Measurements from ENCODE around the gene SUV39H1.
"Not testable (repeated sequence)": the region's sequence is repeated elsewhere in the genome, so short reads cannot be mapped to it uniquely, and the experiment has no call there.

Gene SUV39H1

DNA sequence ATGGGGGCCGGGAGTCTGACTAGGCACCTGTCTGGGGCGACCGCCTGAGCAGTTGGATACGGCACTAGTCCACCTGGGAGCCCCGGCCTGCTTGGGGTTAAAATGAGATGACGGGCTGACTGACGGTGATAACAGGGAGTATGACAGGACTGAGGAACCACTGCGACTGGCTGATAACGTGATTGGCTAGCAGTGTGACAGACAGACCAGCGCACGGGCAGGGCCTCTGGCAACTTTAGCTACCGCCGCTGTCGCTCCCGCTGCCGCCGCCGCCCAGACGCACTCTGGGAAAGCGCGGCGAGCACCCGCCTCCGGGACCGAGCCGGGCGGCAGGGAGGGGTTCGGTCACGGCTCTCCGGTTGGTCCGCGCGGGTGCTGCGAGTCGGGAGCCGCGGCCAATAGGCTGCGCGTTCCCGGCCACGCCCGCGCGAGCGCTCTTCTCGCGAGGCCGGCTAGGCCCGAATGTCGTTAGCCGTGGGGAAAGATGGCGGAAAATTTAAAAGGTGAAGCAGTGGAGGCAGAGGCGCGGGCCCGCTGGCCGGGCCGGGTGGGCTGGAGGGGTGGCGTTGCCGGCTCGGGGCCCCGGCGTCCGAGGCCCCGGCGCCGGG, at the start of gene SUV39H1:
TSS of gene SUV39H1 (plus strand) at position 434 of the 608 bp plus-strand sequence. CDS start at position 485, 51 bp downstream.
- DNase-seq, result peak; percentile 83

DNA sequence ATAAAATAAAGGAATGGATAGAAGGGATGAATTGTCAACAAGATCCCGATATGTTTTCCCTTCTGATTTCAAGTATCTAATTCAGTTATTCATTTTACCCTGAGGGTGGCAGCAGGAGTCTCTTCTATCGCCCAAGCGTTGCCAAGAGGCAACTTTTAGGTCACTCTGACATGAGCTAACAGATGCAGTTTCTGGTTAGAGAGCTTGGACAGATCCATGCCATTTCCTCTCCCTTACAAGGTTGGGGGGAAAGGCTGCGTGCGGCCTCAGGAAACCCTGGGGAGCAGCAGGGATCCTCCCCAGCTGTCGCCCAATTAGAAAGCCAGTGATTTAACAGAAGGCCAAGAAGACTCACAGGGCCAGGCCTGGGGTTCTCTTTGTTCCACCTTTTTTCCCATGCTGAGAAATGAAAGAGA, 48.2 kb upstream of the SUV39H1 start:
- no peak for DNase-seq

DNA sequence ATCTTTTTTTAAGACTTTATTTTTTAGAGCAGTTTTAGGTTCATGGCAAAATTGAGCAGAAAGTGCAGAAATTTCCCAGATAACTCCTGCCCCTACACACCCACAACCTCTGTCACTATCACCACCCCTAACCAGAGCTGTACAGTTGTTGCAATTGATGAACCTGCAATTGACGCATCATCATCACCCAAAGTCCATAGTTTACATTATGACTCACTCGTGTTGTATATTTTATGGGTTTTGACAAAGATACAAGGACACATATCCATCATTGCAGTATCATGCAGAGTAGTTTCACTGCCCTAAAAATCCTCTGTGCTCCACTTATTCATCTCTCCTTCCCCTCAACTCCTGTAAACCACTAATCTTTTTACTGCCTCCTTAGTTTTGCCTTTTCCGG, 47.4 kb upstream of the SUV39H1 start:
- no peak for DNase-seq

DNA sequence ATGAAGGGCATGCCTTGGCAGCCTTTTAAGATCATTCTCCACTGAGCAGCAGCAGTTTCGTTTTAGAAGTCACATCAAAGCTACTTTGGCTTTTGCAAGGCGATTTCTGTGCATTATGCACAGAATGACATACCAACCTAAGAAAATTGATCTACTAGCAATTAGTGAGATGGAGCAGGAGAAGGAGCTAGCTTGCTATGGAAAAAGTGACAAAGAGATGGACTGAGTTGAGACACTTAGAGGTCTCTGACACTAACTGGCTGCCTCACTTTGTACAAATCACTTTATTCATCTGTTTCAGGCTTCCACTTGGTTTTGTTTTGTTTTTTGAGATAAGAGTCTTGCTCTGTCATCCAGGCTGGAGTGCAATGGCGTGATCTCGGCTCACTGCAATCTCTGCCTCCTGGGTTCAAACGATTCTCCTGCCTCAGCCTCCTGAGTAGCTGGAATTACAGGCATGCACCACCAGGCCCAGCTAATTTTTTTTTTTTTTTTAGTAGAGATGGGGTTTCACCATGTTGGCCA, 44.4 kb upstream of the SUV39H1 start:
- not testable (repeated sequence) for DNase-seq

- DNase-seq, result not testable (repeated sequence)
These were observed 41.8 kb upstream of the SUV39H1 start for GRCh38 chrX:48654746-48655145.

DNA sequence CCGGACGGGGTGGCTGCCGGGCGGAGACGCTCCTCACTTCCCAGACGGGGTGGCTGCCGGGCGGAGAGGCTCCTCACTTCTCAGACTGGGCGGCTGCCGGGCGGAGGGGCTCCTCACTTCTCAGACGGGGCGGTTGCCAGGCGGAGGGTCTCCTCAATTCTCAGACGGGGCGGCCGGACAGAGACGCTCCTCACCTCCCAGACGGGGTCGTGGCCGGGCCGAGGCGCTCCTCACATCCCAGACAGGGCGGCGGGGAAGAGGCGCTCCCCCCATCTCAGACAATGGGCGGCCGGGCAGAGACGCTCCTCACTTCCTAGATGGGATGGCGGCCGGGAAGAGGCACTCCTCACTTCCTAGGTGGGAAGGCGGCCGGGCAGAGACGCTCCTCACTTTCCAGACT, 36.8 kb upstream of the SUV39H1 start:
- DNase-seq, result not testable (repeated sequence)

DNA sequence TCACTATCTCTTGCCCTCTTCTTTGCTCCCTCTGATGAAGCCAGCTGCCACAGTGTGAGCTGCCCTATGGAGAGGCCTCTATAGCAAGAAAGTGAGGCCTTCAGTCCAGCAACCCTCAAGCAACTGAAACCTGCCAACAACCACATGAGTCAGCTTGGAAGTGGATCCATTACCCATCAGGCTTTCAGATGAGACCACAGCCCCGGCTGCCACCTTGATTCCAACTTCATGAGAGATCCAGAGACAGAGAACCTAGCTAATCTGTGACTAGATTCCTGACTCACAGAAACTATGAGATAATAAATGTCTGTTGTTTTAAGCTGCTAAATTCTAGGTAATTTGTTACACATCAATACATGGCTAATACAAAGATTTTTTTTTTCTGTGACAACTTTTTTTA, 33.3 kb upstream of the SUV39H1 start:
- DNase-seq, result no peak

DNA sequence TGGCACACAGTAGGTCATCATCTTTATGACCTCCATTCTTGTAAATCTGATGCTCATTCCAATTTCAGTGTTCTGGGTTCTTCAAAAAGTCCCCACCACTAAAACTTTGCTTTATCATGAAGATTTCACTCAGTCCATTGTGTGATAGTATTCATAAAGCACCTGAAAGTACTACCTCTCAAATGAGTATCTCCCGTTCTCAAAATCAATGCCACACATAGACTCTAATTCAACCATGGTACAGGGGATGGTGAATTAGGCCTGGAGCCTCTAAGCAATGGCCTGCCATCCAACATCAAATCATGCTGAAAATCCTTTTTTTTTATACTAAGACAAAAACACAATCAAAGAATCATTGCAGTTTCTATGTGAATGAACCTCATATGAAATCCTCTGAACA, 32.4 kb upstream of the SUV39H1 start:
- DNase-seq, result no peak

GRCh38 chrX:48665991-48666390, 30.5 kb upstream of the SUV39H1 start:
- no peak for DNase-seq

DNA sequence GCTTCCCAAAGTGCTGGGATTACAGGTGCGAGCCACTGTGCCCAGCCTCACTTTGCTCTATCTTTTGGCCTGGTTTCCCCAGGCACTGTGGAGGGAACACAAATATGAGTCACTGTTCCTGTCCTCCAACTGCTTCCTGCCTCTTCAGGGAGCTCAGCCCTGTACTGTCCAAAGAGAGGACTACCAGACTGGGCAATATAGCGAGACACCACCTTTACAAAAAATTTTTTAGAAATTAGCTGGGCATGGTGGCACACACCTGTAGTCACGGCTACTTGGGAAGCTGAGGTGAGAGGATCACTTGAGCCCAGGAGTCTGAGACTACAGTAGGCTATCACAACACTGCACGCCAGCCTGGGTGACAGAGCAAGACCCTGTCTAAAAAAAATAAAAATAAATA, 29.9 kb upstream of the SUV39H1 start:
- no peak for DNase-seq

- DNase-seq, result no peak
These were observed 29.0 kb upstream of the SUV39H1 start for GRCh38 chrX:48667509-48667908.

GRCh38 chrX:48668187-48668586, 28.3 kb upstream of the SUV39H1 start:
- DNase-seq, result not testable (repeated sequence)

- DNase-seq, result peak; percentile 85
These were observed 20.2 kb upstream of the SUV39H1 start for GRCh38 chrX:48676106-48676892.

DNA sequence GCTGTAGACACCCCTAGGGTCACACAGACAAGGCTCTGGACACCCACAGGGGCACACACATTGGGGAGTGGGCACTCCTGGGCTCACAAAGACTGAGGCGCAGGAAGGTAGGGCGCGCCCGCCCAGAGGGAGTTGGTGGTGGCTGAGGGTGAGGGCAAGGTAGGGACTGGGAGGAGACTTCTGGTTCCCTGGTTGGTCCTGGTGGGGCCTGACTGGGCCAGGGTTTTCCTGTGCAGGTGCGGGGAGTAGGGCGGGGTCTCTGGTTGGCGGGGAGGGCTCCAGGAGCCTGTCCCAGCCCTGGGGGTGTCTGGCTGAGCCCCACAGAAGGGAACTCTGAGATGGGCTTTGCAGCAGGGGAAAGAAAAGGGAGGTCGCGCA, 19.7 kb upstream of the SUV39H1 start:
- no peak for DNase-seq

DNA sequence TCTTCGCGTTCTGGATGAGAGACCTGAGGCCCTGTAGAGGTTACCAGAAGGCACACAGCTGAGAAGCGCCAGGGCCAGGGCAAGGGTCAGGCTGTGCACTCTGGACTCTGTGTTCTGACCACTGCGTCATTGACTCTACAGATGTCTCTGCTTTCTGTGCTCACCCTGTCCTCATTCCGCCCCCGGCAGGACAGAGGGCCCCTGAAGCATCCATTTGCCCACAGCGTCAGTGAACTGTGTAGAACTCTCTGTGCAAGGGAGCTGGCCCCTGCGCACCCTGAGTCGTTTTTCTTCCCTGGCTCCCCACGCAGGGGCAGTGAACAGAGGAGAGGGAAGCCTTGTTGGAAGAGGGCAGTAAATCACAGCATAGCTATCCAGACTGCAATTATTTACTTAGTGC, 19.0 kb upstream of the SUV39H1 start:
- DNase-seq, result no peak

GRCh38 chrX:48680467-48680866, 16.1 kb upstream of the SUV39H1 start:
- peak; percentile 47 for DNase-seq

DNA sequence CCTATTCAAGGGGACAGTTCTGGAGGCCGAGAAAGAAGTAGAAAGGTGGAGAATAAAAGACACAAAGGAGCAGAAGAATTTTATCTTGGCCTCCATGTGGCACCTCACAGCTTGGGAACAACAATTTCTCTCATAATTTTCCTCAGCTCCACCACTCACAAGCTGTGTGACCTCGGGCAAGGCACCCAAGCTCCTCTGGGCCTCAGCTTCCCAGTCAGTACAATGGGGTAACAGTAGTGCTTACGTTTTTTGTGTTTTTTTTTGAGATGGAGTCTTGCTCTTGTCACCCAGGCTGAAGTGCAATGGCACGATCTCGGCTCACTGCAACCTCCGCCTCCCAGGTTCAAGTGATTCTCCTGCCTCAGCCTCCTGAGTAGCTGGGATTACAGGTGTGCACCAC, 15.6 kb upstream of the SUV39H1 start:
- not testable (repeated sequence) for DNase-seq

- no peak for DNase-seq
These were observed 14.9 kb upstream of the SUV39H1 start for GRCh38 chrX:48681539-48682183.

DNA sequence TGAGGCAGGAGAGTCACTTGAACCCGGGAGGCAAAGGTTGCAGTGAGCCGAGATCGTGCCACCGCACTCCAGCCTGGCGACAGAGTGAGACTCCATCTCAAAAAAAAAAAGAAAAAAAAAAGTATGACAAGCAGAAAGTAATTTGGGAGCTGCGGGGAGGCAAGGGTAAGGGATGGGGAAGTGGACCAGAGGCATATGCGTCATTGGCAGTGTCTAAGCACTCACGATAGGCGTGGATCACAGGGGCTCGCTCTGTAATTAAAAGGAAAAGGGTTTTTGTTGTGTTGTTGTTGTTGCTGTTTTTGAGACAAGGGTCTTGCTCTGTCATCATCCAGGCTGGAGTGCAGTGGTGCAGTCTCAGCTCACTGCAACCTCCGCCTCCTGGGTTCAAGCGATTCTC, 13.7 kb upstream of the SUV39H1 start:
- not testable (repeated sequence) for DNase-seq

DNA sequence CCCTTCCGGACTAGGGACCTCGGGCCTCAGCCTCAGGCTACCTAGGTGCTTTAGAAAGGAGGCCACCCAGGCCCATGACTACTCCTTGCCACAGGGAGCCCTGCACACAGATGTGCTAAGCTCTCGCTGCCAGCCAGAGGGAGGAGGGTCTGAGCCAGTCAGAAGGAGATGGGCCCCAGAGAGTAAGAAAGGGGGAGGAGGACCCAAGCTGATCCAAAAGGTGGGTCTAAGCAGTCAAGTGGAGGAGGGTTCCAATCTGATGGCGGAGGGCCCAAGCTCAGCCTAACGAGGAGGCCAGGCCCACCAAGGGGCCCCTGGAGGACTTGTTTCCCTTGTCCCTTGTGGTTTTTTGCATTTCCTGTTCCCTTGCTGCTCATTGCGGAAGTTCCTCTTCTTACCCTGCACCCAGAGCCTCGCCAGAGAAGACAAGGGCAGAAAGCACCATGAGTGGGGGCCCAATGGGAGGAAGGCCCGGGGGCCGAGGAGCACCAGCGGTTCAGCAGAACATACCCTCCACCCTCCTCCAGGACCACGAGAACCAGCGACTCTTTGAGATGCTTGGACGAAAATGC, 13.0 kb upstream of the SUV39H1 start, which contains the start of gene WAS:
TSS of gene WAS (plus strand) at position 389 of the 572 bp plus-strand sequence. CDS start at position 444, 55 bp downstream.
- DNase-seq, result peak; percentile 41

DNA sequence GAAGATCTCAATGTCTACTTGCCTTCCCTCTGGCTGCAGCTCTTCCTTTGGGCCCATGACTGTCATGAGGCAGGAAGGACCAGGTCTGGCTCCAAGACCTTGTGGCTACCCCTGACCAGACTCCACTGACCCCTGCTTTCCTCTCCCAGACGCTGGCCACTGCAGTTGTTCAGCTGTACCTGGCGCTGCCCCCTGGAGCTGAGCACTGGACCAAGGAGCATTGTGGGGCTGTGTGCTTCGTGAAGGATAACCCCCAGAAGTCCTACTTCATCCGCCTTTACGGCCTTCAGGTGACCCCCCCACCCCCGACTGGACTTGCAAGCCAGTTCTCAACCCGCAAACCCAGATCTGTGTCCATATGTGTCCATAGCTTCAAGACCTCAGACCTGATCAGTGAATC, 12.4 kb upstream of the SUV39H1 start:
- DNase-seq, result no peak

DNA sequence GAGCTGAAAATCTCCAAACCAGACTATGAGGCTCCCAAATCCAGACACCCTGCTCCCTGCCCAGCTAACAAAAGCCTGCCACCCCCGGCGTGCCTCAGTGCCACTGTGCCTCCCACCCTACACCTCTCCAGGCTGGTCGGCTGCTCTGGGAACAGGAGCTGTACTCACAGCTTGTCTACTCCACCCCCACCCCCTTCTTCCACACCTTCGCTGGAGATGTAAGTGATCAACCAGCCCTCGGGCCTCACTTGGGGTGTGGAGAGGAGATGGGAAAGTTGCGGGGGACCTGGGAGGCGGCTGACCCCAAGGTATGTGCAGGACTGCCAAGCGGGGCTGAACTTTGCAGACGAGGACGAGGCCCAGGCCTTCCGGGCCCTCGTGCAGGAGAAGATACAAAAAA, 11.1 kb upstream of the SUV39H1 start:
- no peak for DNase-seq

DNA sequence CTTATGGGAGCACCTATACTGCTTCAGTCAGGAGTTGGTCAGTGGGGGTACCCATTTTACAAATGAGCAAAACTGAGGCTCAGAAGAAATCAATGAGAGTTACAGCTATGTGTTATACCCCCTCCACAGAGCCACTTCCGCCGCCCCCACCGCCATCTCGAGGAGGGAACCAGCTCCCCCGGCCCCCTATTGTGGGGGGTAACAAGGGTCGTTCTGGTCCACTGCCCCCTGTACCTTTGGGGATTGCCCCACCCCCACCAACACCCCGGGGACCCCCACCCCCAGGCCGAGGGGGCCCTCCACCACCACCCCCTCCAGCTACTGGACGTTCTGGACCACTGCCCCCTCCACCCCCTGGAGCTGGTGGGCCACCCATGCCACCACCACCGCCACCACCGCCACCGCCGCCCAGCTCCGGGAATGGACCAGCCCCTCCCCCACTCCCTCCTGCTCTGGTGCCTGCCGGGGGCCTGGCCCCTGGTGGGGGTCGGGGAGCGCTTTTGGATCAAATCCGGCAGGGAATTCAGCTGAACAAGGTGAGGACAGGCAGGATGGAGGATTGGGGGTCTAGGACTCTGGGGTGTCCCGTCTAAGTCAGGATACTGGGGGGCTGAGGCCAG, 7.9 kb upstream of the SUV39H1 start:
- no peak for DNase-seq
